DOHH2 (cell line): Measurements from ENCODE around the gene PDE3B.
"Not testable (repeated sequence)": the region's sequence is repeated elsewhere in the genome, so short reads cannot be mapped to it uniquely, and the experiment has no call there.

ENCODE experiments used
- H3F3A ChIP-seq: fragments of 200-600 bp; sonication (generic), shearing (Covaris generic); 2 replicates; pipeline ENCODE4 v1.6.0; 2016; ENCODE audit warnings: antibody characterized with exemption, mild to moderate bottlenecking; ENCODE audit not compliant: control insufficient read depth, insufficient read depth
- H3K27ac ChIP-seq: fragments of 200-600 bp; sonication (generic); 2 replicates; pipeline ENCODE4 v1.5.1; 2014; ENCODE audit warnings: low read depth, mild to moderate bottlenecking, low read length, moderate library complexity
- H3K27me3 ChIP-seq: fragments of 200-600 bp; sonication (generic); 2 replicates; pipeline ENCODE4 v1.6.1; 2014; ENCODE audit warnings: mild to moderate bottlenecking, low read length, mixed read lengths; ENCODE audit not compliant: control insufficient read depth
- H3K36me3 ChIP-seq: fragments of 200-600 bp; sonication (generic); 2 replicates; pipeline ENCODE4 v1.6.1; 2014; ENCODE audit warnings: mild to moderate bottlenecking, low read length, moderate library complexity, mixed read lengths; ENCODE audit not compliant: control insufficient read depth
- H3K4me1 ChIP-seq: fragments of 200-600 bp; sonication (generic); 2 replicates; pipeline ENCODE4 v1.6.1; 2014; ENCODE audit warnings: mild to moderate bottlenecking, low read length, mixed read lengths; ENCODE audit not compliant: control insufficient read depth
- H3K4me2 ChIP-seq: fragments of 200-600 bp; sonication (generic); 2 replicates; pipeline ENCODE4 v1.6.0; 2014; ENCODE audit warnings: mild to moderate bottlenecking, low read length, moderate library complexity
- H3K4me3 ChIP-seq: fragments of 200-600 bp; sonication (generic); 2 replicates; pipeline ENCODE4 v1.5.1; 2014; ENCODE audit warnings: mild to moderate bottlenecking, low read length, mixed read lengths
- H3K79me2 ChIP-seq: fragments of 200-600 bp; sonication (generic); 2 replicates; pipeline ENCODE4 v1.6.1; 2014; ENCODE audit warnings: mild to moderate bottlenecking, low read length, mixed read lengths; ENCODE audit not compliant: control insufficient read depth
- H3K9me2 ChIP-seq: fragments of 200-600 bp; sonication (generic); replicated peaks from 2 replicates; pipeline ENCODE4 v1.6.1; 2014; ENCODE audit warnings: mild to moderate bottlenecking, low read length, mixed read lengths; ENCODE audit not compliant: control insufficient read depth
- H3K9me3 ChIP-seq: fragments of 200-600 bp; sonication (generic); 2 replicates; pipeline ENCODE4 v1.6.1; 2014; ENCODE audit warnings: antibody characterized with exemption, low read length, mixed read lengths; ENCODE audit not compliant: control insufficient read depth, insufficient read depth
- H4K20me1 ChIP-seq: fragments of 200-600 bp; sonication (generic); 2 replicates; pipeline ENCODE4 v1.6.0; 2014; ENCODE audit warnings: low read depth, mild to moderate bottlenecking, antibody characterized with exemption, low read length, moderate library complexity; ENCODE audit not compliant: control insufficient read depth, insufficient read depth
- EZH2phosphoT487 ChIP-seq: fragments of 200-600 bp; sonication (generic); IDR thresholded peaks from 2 replicates; pipeline ENCODE4 v1.6.1; 2017; ENCODE audit warnings: borderline replicate concordance, mild to moderate bottlenecking, antibody characterized with exemption, low read length, moderate library complexity, mixed read lengths
- TF ChIP-seq, protein P1 (sequence below): fragments of 200-600 bp; sonication (generic); IDR thresholded peaks from one replicate; pipeline ENCODE4 v1.5.1; 2014; ENCODE audit warnings: antibody characterized with exemption, mild to moderate bottlenecking, low read depth, low read length; ENCODE audit not compliant: poor library complexity, severe bottlenecking

PDE3B gene

DNA sequence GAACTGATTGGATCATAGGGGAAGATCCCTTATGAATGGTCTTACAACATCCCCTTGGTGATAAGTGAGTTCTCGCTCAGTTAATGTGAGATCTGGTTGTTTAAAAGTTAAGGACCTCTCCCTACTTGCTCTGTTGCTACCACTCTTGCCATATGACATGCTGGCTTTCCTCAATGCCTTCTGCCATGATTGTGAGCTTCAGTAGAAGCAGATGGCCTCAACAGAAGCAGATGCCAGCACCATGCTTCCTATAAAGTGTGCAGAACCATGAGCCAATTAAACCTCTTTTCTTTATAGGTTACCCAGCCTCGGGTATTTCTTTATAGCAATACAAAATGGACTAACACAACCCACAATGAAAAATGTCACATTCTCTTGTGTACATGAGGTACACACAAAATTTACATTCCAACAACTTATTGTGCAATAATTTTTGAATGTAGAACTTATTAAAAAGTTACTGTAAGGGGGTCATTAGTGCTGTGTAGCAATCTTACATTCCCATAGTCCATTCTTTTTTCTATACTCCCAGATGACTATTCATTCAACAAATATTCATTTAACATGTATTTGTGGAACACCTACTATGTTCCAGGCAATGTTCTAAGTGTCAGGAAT, 238.1 kb downstream of the PDE3B start:
- Histone ChIP-seq H4K20me1 (no peaks in the 10 kb centered on the region), H3K9me3 (no peaks in the 10 kb centered on the region), H3K79me2 (peaks cover 8% of the 10 kb centered on the region; the same call in 1 of the 2 replicates), H3K9me2 (no peaks in the 10 kb centered on the region), H3K27ac (no peak overlapping the region), H3K27me3 (no peaks in the 10 kb centered on the region), H3K4me1 (peaks cover 9% of the 10 kb centered on the region), H3F3A (no peaks in the 10 kb centered on the region; the same call in 1 of the 2 replicates), H3K4me2 (no peak overlapping the region), H3K4me3 (no peak overlapping the region), H3K36me3 (peaks cover 60% of the 10 kb centered on the region)
- TF ChIP-seq, protein P1, sequence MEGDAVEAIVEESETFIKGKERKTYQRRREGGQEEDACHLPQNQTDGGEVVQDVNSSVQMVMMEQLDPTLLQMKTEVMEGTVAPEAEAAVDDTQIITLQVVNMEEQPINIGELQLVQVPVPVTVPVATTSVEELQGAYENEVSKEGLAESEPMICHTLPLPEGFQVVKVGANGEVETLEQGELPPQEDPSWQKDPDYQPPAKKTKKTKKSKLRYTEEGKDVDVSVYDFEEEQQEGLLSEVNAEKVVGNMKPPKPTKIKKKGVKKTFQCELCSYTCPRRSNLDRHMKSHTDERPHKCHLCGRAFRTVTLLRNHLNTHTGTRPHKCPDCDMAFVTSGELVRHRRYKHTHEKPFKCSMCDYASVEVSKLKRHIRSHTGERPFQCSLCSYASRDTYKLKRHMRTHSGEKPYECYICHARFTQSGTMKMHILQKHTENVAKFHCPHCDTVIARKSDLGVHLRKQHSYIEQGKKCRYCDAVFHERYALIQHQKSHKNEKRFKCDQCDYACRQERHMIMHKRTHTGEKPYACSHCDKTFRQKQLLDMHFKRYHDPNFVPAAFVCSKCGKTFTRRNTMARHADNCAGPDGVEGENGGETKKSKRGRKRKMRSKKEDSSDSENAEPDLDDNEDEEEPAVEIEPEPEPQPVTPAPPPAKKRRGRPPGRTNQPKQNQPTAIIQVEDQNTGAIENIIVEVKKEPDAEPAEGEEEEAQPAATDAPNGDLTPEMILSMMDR: no peak
- no peak for TF ChIP-seq EZH2phosphoT487

DNA sequence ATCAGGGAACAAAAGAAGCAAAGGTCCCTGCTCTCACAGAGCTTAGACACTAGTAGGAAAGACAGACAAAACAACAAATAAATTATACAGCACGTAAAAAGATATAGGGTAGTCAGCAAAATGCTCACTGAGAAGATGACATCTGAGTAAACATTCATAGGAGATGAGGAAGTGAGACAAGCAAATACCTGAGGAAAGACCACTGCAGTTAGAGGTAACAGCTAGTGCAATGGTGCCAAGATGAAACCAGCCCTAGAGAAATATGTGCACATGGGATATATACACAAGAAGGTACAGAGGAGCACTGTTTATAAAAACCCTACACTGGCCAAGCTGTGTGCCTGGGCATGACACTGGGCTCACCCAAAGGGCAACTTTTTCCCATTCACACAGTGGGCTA, 238.6 kb downstream of the PDE3B start:
- H3K4me1 ChIP-seq: peaks cover 9% of the 10 kb centered on the region

DNA sequence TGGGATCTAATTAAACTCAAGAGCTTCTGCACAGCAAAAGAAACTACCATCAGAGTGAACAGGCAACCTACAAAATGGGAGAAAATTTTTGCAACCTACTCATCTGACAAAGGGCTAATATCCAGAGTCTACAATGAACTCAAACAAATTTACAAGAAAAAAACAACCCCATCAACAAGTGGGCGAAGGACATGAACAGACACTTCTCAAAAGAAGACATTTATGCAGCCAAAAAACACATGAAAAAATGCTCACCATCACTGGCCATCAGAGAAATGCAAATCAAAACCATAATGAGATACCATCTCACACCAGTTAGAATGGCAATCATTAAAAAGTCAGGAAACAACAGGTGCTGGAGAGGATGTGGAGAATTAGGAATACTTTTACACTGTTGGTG, 240.1 kb downstream of the PDE3B start:
- not testable (repeated sequence) for H3K9me2 ChIP-seq, H3K4me3 ChIP-seq, H3F3A ChIP-seq, H3K4me1 ChIP-seq, H3K27ac ChIP-seq, H3K4me2 ChIP-seq, H3K27me3 ChIP-seq, H3K9me3 ChIP-seq, H4K20me1 ChIP-seq
- Histone ChIP-seq H3K79me2 (peaks cover 13% of the 10 kb centered on the region; the same call in 1 of the 2 replicates), H3K36me3 (peaks cover 46% of the 10 kb centered on the region)

More for the DNA sequence above, 238.6 kb downstream of the PDE3B start:
- Histone ChIP-seq H3K9me3 (no peaks in the 10 kb centered on the region), H3K27ac (no peak overlapping the region), H3K4me2 (no peak overlapping the region), H4K20me1 (no peaks in the 10 kb centered on the region), H3F3A (no peaks in the 10 kb centered on the region; the same call in 1 of the 2 replicates), H3K79me2 (peaks cover 10% of the 10 kb centered on the region; the same call in 1 of the 2 replicates), H3K27me3 (no peaks in the 10 kb centered on the region), H3K4me3 (no peak overlapping the region), H3K9me2 (no peaks in the 10 kb centered on the region), H3K36me3 (peaks cover 58% of the 10 kb centered on the region)
- TF ChIP-seq, protein P1: no peak
- TF ChIP-seq EZH2phosphoT487: no peak

DNA sequence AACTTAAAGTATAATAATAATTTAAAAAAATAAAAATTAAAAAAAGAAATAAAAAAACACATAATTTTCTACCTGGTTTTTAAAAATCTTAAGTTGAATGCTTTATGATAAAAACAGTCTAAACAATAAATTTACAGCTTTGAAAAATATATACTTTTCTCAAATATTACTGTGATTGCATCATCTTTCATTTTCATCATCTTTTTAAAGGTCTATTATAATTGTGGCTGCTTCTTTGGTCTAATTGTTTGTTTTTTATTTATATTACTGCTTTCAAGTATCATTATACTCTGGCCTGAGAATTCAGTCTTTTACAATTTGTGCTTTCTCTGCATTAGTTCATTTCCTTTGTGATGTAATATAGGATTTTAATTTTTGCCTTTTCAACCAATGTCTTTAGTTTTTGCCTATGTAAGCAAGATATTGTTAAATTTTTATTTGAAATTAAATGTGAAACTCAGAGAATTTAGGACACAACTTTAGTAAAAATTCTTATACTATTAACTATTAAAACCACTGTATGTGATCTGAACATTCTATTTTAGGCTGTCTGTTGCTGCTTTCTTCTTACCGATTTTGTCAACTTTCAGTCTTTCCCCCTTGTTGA, 241.2 kb downstream of the PDE3B start:
- no peaks in the 10 kb centered on the region for H3K9me2 ChIP-seq
- peaks cover 15% of the 10 kb centered on the region for H3K4me1 ChIP-seq
- no peak for TF ChIP-seq EZH2phosphoT487
- peaks cover 35% of the 10 kb centered on the region for H3K36me3 ChIP-seq
- H3K4me3 ChIP-seq: no peak overlapping the region
- no peak overlapping the region for H3K27ac ChIP-seq
- H3F3A ChIP-seq: no peaks in the 10 kb centered on the region; the same call in 1 of the 2 replicates
- H3K9me3 ChIP-seq: no peaks in the 10 kb centered on the region
- no peaks in the 10 kb centered on the region for H4K20me1 ChIP-seq
- no peaks in the 10 kb centered on the region for H3K27me3 ChIP-seq
- H3K4me2 ChIP-seq: no peak overlapping the region
- peaks cover 22% of the 10 kb centered on the region for H3K79me2 ChIP-seq
